Kidney capillary endothelial cell (primary cell): ENCODE data around the gene ASB8.
"Not testable (repeated sequence)": the region's sequence is repeated elsewhere in the genome, so short reads cannot be mapped to it uniquely, and the experiment has no call there.

Experiments
- DNase-seq: peaks from one replicate; pipeline ENCODE4 v3.0.0-alpha.2; 2018; ENCODE audit warnings: low spot score

ASB8 gene

GRCh38 chr12:48142818-48143674, 14.3 kb downstream of the ASB8 start:
- no peak for DNase-seq

DNA sequence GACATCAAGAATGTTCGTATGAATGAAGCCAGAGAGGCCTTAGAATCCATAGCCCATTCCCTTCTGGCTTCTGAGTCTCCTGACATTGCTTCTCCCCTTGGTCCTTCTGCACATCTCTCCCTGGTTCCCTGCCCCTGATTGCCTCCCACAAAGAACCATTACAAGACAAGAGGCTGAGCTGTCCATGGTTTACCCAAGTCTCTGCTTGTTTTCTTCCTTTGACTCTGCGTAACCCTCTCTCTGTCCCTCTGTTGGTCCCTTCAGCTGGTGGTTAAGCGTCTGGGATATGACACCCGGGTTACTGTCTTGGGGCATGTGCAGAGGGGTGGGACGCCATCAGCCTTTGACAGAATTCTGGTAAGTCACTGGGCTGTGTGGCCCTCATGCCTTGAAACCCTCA, 22.3 kb downstream of the ASB8 start:
- no peak for DNase-seq

- no peak for DNase-seq
Observed at GRCh38 chr12:48132826-48133225, 24.5 kb downstream of the ASB8 start.

DNA sequence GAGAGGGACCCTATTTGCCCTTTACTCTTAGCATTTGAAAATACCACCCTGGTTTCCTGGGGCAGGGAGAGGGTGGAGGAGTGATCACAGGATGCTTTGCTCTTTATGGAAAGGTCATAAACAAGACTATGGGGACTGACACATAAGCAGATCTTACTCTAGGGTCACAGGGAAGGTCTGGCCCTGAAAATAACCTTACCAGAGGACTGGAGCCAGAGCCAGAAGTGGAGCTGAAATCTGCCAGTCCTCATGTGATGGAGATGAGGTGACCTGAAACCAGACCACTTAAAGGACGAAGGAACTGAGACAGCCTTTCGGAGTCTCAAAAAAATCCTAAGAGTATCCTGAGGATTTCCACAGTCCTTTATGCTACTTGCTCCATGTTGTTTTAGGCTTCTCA, 25.8 kb downstream of the ASB8 start:
- no peak for DNase-seq

- peak; percentile 68 for DNase-seq
Observed at GRCh38 chr12:48129376-48129775, 27.9 kb downstream of the ASB8 start.

- no peak for DNase-seq
Observed at GRCh38 chr12:48128800-48129199, 28.5 kb downstream of the ASB8 start.

DNA sequence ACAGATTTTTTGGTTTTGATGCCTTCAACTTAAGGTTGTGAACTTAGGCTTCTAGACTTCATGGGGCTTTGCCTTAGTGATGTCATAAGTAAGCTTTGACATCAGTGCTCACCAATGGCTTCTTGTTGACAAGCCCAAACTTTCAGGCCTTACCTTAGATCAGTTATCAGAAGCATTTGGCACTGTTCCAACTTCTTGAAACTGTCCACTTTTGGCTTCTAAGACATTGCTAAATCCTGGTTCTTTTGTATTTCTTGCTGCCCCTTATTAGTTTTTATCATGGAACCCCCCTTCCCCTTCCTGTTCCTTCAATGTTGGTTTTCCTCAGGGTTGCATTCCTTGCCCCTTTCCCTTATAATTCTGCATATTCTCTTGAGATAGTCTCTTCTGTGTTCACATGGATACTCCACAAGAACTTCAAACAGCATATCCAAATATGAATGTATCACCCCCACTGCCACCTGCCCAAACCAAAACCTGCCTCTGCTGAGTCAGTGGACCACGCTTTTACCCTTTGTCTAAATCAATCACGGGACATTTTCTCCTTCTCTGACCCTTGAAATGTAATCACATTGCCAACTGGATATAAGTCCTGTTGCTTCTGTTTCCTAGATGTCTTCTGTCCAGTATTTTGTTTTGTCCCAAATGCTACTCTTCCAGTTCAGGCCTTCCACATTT, 30.2 kb downstream of the ASB8 start:
- no peak for DNase-seq

- DNase-seq = no peak
Observed at GRCh38 chr12:48125985-48126384, 31.3 kb downstream of the ASB8 start.

- not testable (repeated sequence) for DNase-seq
Observed at GRCh38 chr12:48125542-48125941, 31.8 kb downstream of the ASB8 start.

GRCh38 chr12:48123169-48123568, 34.1 kb downstream of the ASB8 start:
- no peak for DNase-seq

DNA sequence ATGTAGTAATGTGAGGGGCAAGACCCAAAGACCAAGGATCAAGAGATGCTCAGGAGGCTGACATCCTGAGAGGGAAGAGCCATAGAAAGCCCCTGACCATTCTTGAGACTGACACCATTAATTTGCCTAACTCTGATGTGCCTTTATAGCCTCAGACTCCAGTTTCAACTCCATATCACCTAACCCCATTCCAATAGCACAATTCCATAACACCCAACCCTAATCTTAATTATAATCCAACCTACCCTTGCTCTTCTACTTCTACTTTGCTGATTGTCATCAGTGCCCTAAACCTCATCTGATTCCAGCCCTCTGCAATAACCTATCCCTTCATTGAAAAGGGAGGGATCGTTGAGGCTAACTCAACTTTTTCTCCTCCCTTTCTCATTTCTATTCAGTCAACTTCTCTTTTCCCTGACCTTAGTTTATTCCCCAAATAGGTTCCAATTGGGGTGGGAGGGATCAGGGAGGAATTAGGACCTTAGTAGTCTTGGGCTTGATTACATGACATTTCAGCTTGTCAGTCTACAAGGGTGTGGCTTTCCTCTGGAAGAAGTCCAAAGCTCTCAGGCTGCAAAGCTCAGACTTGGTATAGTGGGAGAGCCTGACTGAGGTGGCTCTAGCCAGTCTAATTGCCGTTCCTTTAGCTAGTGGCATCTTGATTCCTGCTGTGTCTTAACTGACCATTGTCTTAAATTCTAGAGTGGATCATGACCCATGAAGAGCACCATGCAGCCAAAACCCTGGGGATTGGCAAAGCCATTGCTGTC, 35.1 kb downstream of the ASB8 start:
- no peak for DNase-seq

DNA sequence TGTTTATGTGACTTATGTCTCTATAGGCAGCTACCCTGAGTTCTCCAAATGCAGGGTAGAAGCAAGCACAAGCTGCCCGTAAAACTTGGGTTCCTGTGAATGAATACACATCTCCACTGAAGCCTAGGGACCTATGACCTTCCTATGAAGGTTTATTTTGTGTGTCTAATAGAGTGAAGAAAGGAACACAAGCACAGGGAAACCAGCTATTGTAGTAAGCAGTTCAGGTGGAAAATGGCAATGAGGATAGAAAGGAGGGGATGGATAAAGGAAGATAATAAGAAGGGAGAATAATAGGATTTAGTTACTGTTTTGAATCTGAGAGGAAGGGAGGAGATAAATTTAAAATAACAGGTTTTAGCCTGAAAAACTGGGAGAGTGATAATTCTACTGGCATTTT, 35.8 kb downstream of the ASB8 start:
- no peak for DNase-seq

GRCh38 chr12:48119834-48120195, 37.5 kb downstream of the ASB8 start:
- no peak for DNase-seq

- peak; percentile 78 for DNase-seq
Observed at GRCh38 chr12:48119078-48119833, 38.1 kb downstream of the ASB8 start, which contains the start of gene PFKM. Gene PFKM (plus strand): TSS chr12:48119364. CDS start chr12:48122775, 3,411 bp downstream.

DNA sequence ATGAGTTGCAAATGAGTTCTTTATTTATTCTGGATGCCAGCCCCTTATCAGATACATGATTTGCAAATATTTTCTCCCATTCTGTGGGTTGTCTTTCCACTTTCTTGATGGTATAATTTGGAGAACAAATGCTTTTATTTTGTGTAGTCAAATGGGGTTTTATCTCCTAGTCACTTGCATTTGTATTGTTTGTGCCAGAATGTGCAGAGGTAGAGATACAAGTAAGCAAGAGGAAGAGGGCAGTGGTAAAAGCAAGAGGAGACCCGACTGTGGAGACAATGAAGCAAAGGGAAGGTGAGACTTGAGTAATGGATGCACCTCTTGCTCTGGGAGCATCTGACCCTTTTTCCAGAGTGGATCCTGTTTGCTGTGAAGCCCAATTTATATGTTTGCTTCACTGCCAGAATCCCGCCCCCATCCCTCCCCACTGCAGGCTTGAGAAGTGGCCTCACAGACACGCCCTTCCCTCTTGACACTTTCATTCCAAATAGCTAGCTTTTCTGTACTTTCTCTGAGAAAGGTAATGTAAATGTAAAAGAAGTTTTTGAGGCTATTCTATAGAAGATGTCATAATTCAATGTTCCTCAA, 38.9 kb downstream of the ASB8 start:
- DNase-seq = no peak

DNA sequence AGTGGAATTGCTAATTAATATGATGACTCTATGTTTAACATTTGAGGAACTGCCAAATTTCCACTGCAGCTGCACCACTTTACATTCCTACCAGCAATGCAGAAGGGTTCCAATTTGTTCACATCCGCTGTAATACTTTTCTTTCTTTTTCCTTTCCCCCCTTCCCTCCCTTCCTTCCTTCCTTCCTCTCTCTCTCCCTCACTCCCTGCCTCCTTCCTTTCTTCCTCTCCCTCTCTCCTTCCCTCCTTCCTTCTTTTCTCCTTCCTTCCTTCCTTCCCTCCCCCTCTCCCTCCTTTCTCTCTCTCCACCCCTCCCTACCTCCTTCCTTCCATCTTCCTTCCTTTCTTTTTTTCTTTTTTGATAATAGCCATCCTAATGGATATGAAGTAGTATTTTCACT, 41.4 kb downstream of the ASB8 start:
- no peak for DNase-seq

- not testable (repeated sequence) for DNase-seq
Observed at GRCh38 chr12:48111312-48111693, 46.0 kb downstream of the ASB8 start.

DNA sequence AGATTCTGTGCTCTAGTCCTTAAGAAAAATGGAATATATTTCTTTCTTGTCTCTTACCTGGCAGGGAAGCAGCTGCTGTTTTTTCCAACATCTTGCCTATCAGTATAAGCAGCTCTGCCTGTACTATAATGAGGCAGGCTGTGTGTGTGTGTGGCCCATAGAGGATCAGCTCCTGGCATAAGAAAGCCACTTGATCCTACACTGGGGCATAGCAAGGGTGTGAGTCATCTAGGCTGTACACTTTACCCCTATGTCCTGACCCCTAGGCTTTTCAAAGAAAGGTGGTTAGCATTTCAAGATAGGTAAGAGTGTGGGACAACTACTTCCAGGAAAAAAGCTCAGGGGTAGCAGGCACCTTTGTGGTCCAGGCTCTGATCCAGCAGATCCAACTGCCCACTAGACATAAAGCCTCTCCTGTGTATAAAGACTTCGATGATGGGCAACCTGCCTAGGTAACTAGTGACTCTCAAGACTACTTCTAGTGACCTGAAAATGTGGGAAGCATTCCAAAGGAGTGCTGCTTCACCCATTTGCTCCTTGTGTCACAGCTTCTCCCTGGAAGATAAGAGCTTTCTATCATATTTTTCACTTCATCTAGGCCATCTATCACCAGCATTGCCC, 46.5 kb downstream of the ASB8 start:
- no peak for DNase-seq

- DNase-seq = no peak
Observed at GRCh38 chr12:48109424-48109823, 47.9 kb downstream of the ASB8 start.

DNA sequence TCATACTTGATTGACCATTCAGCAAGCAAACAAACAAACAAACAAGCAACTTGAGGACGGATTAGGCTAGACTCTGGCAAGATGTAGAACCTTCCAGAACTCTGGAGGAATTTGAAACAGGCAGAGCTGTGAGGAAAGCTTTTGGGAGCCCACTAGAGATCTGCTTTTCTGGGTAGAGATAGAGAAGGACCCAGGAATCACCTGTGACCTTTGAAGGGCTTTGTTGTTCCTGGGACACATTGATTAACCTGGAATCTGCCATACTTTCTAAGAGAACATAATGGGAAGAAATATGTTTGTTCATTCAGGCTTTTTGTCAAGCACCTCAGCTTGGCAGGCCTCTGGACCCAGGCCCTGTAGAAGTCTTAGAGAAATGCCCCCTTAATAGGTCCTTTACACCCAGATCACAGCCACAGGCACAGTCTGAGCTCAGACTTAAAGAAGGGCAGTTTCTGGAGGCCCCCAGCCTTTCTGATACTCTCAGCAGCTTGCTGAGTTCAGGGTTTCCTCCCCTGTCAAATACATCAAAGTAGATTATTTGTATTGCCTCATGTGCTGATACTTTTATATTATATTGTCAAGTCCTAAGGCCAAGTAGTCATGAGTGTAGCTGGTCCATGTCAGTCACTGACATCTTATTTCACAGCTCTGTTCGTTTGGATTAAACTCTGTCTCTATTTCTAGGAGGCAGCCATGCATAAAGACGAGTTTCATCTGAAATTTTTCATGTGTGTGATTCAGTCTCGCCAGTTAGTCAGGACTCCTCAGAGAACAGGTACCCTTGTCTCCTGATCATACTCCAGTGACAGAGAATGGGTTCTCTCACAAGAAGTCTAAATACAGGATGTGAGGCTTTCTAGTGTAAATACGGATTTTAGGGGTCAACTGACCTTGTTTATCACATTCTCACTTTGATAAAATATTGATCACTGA, 50.4 kb downstream of the ASB8 start:
- no peak for DNase-seq
